NCI-H2196 treated with DMSO at 0.1 percent for 48 hours (cell line): Measurements from ENCODE around the gene SIM2.

Experiments
- DNase-seq: peaks from one replicate; lab custom pipeline; 2025; ENCODE audit not compliant: unreplicated experiment; lab: John Stamatoyannopoulos, UW

The SIM2 gene

GRCh38 chr21:36684957-36685714 lies 13.8 kb upstream of the SIM2 start:
- DNase-seq: peak; percentile 21

GRCh38 chr21:36686955-36687354 lies 12.0 kb upstream of the SIM2 start:
- DNase-seq: no peak

GRCh38 chr21:36688324-36688723 lies 10.6 kb upstream of the SIM2 start:
- no peak for DNase-seq

- DNase-seq: no peak
Observed at GRCh38 chr21:36689324-36689723, 9.6 kb upstream of the SIM2 start.

- DNase-seq: no peak
Observed at GRCh38 chr21:36690628-36691554, 8.0 kb upstream of the SIM2 start.

- no peak for DNase-seq
Observed at GRCh38 chr21:36691555-36692041, 7.3 kb upstream of the SIM2 start.

GRCh38 chr21:36692114-36692834 lies 6.6 kb upstream of the SIM2 start:
- no peak for DNase-seq

GRCh38 chr21:36692835-36693488 lies 6.0 kb upstream of the SIM2 start:
- no peak for DNase-seq

- no peak for DNase-seq
Observed at GRCh38 chr21:36693489-36694030, 5.4 kb upstream of the SIM2 start.

GRCh38 chr21:36694031-36694515 lies 4.8 kb upstream of the SIM2 start:
- DNase-seq: no peak

- DNase-seq: no peak
Observed at GRCh38 chr21:36694593-36695282, 4.2 kb upstream of the SIM2 start.

- no peak for DNase-seq
Observed at GRCh38 chr21:36695283-36695634, 3.7 kb upstream of the SIM2 start.

- DNase-seq: no peak
Observed at GRCh38 chr21:36695671-36696389, 3.1 kb upstream of the SIM2 start.

GRCh38 chr21:36696390-36697059 lies 2.4 kb upstream of the SIM2 start:
- no peak for DNase-seq

GRCh38 chr21:36697060-36697850 lies 1.7 kb upstream of the SIM2 start:
- DNase-seq: no peak

GRCh38 chr21:36697851-36698384 lies 997 bp upstream of the SIM2 start:
- no peak for DNase-seq

GRCh38 chr21:36698385-36698980 lies 432 bp upstream of the SIM2 start:
- DNase-seq: peak; percentile 35
